Stomach (tissue), 4 donors: ENCODE results near the gene PJA1.

Source experiments
- CTCF ChIP-seq, 7 experiments: fragments of 450-650 bp in 4 of 7; fragments of 200-600 bp in 3 of 7; sonication (generic) in 3 of 7; IDR thresholded peaks; one replicate each; pipeline ENCODE4 v1.5.1; 2016 to 2019; ENCODE audit warnings: antibody characterized with exemption in 7 of 7, control low read depth in 2 of 7, mild to moderate bottlenecking in 1 of 7
- EP300 ChIP-seq: sonication (generic); formaldehyde crosslinking; IDR thresholded peaks from one replicate; pipeline ENCODE4 v1.6.1; 2017; ENCODE audit warnings: antibody characterized with exemption

- no peak for TF ChIP-seq CTCF (IDR thresholded peaks at IDR 0.05)
- TF ChIP-seq EP300, result no peak
These were observed 13.3 kb upstream of the PJA1 start for GRCh38 chrX:69178592-69178991.
